SU-DHL-6 (cell line): ENCODE data around the gene TRIM33.

Experiments
- H2AFZ ChIP-seq: fragments of 200-600 bp; sonication (generic); 2 replicates; pipeline ENCODE4 v1.6.1; 2014; ENCODE audit warnings: low read depth, mild to moderate bottlenecking, moderate library complexity, mixed read lengths, antibody characterized with exemption, low read length; ENCODE audit not compliant: severe bottlenecking
- H3F3A ChIP-seq: fragments of 200-600 bp; shearing (Covaris generic); 2 replicates; pipeline ENCODE4 v1.6.0; 2016; ENCODE audit warnings: antibody characterized with exemption, mild to moderate bottlenecking; ENCODE audit not compliant: insufficient read depth
- H3K27ac ChIP-seq: fragments of 200-600 bp; sonication (generic); 2 replicates; pipeline ENCODE4 v1.5.1; 2016; ENCODE audit warnings: low read depth, mild to moderate bottlenecking, low read length, moderate library complexity, mixed read lengths
- H3K27me3 ChIP-seq: fragments of 200-600 bp; sonication (generic), shearing (Covaris generic); 2 replicates; pipeline ENCODE4 v1.6.0; 2014; ENCODE audit warnings: mild to moderate bottlenecking, low read length
- H3K36me3 ChIP-seq: fragments of 200-600 bp; sonication (generic); 2 replicates; pipeline ENCODE4 v1.6.1; 2014; ENCODE audit warnings: mild to moderate bottlenecking, low read length, mixed read lengths
- H3K4me2 ChIP-seq: fragments of 300-600, 200-600 bp; shearing (Covaris generic), sonication (generic); 2 replicates; pipeline ENCODE4 v1.6.0; 2014; ENCODE audit warnings: low read length, low read depth, mild to moderate bottlenecking; ENCODE audit not compliant: poor library complexity, severe bottlenecking
- H3K4me3 ChIP-seq: fragments of 200-600 bp; sonication (generic); 2 replicates; pipeline ENCODE4 v1.5.1; 2014; ENCODE audit warnings: antibody characterized with exemption, low read length, mild to moderate bottlenecking, mixed read lengths; ENCODE audit not compliant: insufficient read depth, poor library complexity, severe bottlenecking
- H3K79me2 ChIP-seq: fragments of 200-600 bp; sonication (generic); 2 replicates; pipeline ENCODE4 v1.6.1; 2014; ENCODE audit warnings: mild to moderate bottlenecking, low read length, moderate library complexity; ENCODE audit not compliant: insufficient read depth
- H3K9ac ChIP-seq: fragments of 200-600 bp; sonication (generic); 2 replicates; pipeline ENCODE4 v1.7.0; 2014; ENCODE audit warnings: mild to moderate bottlenecking, low read length
- H3K9me2 ChIP-seq: fragments of 200-600 bp; sonication (generic); replicated peaks from 2 replicates; pipeline ENCODE4 v1.6.1; 2014; ENCODE audit warnings: low read length; ENCODE audit not compliant: insufficient read depth
- H3K9me3 ChIP-seq: fragments of 200-600 bp; sonication (generic); 2 replicates; pipeline ENCODE4 v1.6.1; 2014; ENCODE audit warnings: low read length, mixed read lengths; ENCODE audit not compliant: insufficient read depth
- H4K20me1 ChIP-seq: fragments of 200-600 bp; sonication (generic); 2 replicates; pipeline ENCODE4 v1.6.1; 2014; ENCODE audit warnings: low read depth, mild to moderate bottlenecking, antibody characterized with exemption, low read length, moderate library complexity, mixed read lengths
- EZH2phosphoT487 ChIP-seq: fragments of 200-600 bp; sonication (generic), shearing (Covaris generic); conservative IDR thresholded peaks from 2 replicates; pipeline ENCODE4 v1.6.1; 2018; ENCODE audit warnings: mild to moderate bottlenecking, antibody characterized with exemption, low read length, moderate library complexity, mixed read lengths
- TF ChIP-seq, protein P1 (sequence below): fragments of 200-600 bp; sonication (generic); IDR thresholded peaks from one replicate; pipeline ENCODE4 v1.5.1; 2017; ENCODE audit warnings: antibody characterized with exemption, mild to moderate bottlenecking, low read length, moderate library complexity; ENCODE audit not compliant: insufficient read depth, poor library complexity, severe bottlenecking

TRIM33 gene

DNA sequence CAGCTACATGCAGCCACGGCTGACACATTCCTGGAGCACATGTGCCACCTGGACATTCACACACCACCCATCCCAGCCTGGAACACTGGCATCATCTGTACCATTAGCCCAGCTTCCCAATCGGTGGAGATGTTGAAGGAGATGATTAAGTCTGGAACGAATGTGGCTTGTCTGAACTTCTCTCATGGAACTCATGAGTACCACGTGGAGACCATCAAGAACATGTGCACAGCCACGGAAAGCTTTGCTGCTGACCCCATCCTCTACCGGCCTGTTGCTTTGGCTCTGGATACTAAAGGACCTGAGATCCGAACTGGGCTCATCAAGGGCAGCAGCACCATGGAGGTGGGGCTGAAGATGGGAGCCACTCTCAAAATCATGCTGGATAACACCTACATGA lies 25.0 kb upstream of the TRIM33 start:
- H3K36me3 ChIP-seq: no peaks in the 10 kb centered on the region
- H3K9ac ChIP-seq: no peak overlapping the region
- no peak overlapping the region for H2AFZ ChIP-seq
- H3K9me3 ChIP-seq: no peaks in the 10 kb centered on the region
- no peak overlapping the region for H3K4me2 ChIP-seq
- TF ChIP-seq EZH2phosphoT487: no peak
- TF ChIP-seq, protein P1, sequence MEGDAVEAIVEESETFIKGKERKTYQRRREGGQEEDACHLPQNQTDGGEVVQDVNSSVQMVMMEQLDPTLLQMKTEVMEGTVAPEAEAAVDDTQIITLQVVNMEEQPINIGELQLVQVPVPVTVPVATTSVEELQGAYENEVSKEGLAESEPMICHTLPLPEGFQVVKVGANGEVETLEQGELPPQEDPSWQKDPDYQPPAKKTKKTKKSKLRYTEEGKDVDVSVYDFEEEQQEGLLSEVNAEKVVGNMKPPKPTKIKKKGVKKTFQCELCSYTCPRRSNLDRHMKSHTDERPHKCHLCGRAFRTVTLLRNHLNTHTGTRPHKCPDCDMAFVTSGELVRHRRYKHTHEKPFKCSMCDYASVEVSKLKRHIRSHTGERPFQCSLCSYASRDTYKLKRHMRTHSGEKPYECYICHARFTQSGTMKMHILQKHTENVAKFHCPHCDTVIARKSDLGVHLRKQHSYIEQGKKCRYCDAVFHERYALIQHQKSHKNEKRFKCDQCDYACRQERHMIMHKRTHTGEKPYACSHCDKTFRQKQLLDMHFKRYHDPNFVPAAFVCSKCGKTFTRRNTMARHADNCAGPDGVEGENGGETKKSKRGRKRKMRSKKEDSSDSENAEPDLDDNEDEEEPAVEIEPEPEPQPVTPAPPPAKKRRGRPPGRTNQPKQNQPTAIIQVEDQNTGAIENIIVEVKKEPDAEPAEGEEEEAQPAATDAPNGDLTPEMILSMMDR: no peak
- no peaks in the 10 kb centered on the region for H3K27me3 ChIP-seq
- no peaks in the 10 kb centered on the region for H3K79me2 ChIP-seq
- no peaks in the 10 kb centered on the region; the same call in 1 of the 2 replicates for H3F3A ChIP-seq
- no peak overlapping the region for H3K27ac ChIP-seq
- H3K4me3 ChIP-seq: no peak overlapping the region
- no peaks in the 10 kb centered on the region for H4K20me1 ChIP-seq
- no peaks in the 10 kb centered on the region for H3K9me2 ChIP-seq

- TF ChIP-seq, protein P1: no peak
- no peak for TF ChIP-seq EZH2phosphoT487
- H3K9ac ChIP-seq: no peak overlapping the region
- H3K4me3 ChIP-seq: no peak overlapping the region
- H3K9me3 ChIP-seq: no peaks in the 10 kb centered on the region
- no peak overlapping the region for H3K4me2 ChIP-seq
- no peaks in the 10 kb centered on the region for H3K27me3 ChIP-seq
- H3F3A ChIP-seq: no peaks in the 10 kb centered on the region; the same call in 1 of the 2 replicates
- no peaks in the 10 kb centered on the region for H4K20me1 ChIP-seq
- H3K36me3 ChIP-seq: no peaks in the 10 kb centered on the region
- H3K79me2 ChIP-seq: no peaks in the 10 kb centered on the region
- H2AFZ ChIP-seq: no peak overlapping the region
- no peak overlapping the region for H3K27ac ChIP-seq
- H3K9me2 ChIP-seq: no peaks in the 10 kb centered on the region
Measured at GRCh38 chr1:114535401-114535800, 24.4 kb upstream of the TRIM33 start.

- H2AFZ ChIP-seq: no peak overlapping the region
Measured at GRCh38 chr1:114531094-114531493, 20.1 kb upstream of the TRIM33 start.

More at GRCh38 chr1:114531094-114531493, 20.1 kb upstream of the TRIM33 start:
- H3K4me2 ChIP-seq: no peak overlapping the region
- H3F3A ChIP-seq: no peaks in the 10 kb centered on the region
- no peak overlapping the region for H3K4me3 ChIP-seq
- no peaks in the 10 kb centered on the region for H4K20me1 ChIP-seq
- TF ChIP-seq, protein P1: no peak
- TF ChIP-seq EZH2phosphoT487: no peak
- H3K9me2 ChIP-seq: no peaks in the 10 kb centered on the region
- no peak overlapping the region for H3K9ac ChIP-seq
- H3K9me3 ChIP-seq: no peaks in the 10 kb centered on the region
- H3K79me2 ChIP-seq: no peaks in the 10 kb centered on the region
- H3K36me3 ChIP-seq: no peaks in the 10 kb centered on the region
- no peak overlapping the region for H3K27ac ChIP-seq
- H3K27me3 ChIP-seq: no peaks in the 10 kb centered on the region
